Fibroblast of pulmonary artery (primary cell): ENCODE data around the gene CAST.
A peak's percentile ranks its signal among the peaks of the same experiment; 100 is the strongest.

Experiments
- DNase-seq: peaks from one replicate; pipeline ENCODE4 v3.0.0-alpha.2; 2010; ENCODE audit warnings: low read depth
- H3K4me3 ChIP-seq: replicated peaks from 2 replicates; pipeline ENCODE4 v1.5.1; 2011; ENCODE audit warnings: low read depth, mild to moderate bottlenecking, control low read depth, low read length, moderate library complexity
- TF ChIP-seq, protein P1 (sequence below): IDR thresholded peaks from 2 replicates; pipeline ENCODE4 v1.5.1; 2011; ENCODE audit warnings: mild to moderate bottlenecking, control low read depth, low read length, inconsistent platforms; ENCODE audit errors: missing control alignments

Gene CAST

DNA sequence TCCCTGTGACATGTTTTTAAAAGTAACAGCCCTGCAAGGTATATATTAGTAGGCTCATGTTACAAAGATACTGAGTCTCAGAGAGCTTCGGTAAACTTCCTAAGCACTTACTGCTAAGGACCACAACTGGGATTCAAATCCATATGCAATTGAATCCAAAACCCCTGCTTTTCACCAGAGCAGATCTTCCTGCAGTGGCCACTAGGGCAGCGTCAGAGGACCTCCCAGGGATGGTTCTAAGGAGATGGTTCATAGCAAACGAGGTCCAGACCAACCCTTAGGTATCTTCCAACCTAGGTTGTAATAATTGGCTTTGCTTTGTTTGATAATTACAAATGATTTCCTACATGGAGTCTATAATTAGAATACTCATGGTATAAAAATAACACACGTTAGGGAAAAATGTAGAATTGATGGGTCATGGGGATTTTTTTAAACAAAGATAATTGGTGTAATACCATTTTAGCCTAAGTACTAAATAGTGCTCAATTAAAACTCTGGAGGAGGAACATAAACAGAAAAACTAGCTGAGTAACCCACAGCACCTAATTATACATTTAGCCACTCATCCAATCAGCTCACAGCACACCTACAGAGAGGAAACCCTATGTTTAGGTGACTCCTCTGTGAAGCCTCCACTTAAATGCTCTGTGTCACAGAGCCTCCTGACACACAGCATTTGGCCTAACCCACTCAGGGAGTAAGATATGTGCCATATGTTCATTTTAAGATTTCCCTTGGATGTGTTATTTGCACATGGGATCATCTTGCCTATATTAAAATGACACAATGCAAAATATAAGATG, 10.0 kb upstream of the CAST start:
- H3K4me3 ChIP-seq, result no peak overlapping the region
- DNase-seq, result no peak
- TF ChIP-seq, protein P1, sequence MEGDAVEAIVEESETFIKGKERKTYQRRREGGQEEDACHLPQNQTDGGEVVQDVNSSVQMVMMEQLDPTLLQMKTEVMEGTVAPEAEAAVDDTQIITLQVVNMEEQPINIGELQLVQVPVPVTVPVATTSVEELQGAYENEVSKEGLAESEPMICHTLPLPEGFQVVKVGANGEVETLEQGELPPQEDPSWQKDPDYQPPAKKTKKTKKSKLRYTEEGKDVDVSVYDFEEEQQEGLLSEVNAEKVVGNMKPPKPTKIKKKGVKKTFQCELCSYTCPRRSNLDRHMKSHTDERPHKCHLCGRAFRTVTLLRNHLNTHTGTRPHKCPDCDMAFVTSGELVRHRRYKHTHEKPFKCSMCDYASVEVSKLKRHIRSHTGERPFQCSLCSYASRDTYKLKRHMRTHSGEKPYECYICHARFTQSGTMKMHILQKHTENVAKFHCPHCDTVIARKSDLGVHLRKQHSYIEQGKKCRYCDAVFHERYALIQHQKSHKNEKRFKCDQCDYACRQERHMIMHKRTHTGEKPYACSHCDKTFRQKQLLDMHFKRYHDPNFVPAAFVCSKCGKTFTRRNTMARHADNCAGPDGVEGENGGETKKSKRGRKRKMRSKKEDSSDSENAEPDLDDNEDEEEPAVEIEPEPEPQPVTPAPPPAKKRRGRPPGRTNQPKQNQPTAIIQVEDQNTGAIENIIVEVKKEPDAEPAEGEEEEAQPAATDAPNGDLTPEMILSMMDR, result peak; percentile 41

DNA sequence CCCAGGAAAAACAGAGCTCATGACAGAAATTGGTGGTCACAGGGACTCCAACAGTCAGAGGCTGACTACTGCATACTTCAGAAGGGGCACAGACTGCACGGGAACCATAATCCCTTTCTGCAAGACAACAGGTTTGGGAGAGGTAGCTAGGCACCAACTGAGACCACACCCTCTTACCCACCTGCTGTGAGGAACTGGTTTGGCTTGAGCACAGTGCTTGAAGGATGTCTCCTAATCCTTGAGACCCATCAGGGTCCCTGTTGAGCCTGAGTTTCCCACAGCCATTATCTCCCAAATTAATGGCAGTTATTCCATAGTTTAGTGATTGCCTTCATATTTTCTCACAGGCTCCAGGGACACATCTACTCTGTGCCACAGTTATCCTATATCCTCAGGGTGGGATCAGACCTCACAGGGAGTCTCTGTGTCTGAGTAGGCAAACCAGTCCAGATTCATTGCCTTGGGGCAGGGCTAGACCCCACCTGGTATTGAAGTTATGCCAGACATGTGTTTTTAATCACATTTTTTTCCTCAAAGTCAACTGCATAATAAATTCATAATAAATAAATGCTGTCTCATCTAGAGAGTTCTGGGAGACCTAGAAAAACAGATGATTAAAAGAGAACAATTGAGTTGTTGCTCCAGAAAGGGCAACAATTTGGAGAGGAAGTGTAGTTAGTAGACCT, 9.3 kb upstream of the CAST start:
- no peak for DNase-seq
- TF ChIP-seq, protein P1, result no peak
- H3K4me3 ChIP-seq, result no peak overlapping the region

DNA sequence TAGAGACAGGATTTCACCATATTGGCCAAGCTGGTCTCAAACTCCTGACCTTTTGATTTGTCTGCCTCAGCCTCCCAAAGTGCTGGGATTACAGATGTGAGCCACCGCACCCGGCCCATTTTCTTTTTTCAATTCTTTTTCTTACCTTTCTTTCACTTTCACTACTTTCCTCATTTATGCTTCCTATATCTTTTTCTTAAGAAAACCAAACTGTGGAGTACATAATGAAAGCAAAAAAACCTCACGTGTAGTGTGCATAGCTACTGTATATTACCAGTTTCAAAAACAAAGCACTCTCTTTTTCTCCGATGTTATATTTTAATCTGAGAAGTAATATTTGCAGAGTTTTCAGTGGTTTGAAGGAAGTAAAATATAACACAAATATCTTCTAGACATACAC, 8.0 kb upstream of the CAST start:
- no peak for DNase-seq
- TF ChIP-seq, protein P1, result no peak
- no peak overlapping the region for H3K4me3 ChIP-seq

DNA sequence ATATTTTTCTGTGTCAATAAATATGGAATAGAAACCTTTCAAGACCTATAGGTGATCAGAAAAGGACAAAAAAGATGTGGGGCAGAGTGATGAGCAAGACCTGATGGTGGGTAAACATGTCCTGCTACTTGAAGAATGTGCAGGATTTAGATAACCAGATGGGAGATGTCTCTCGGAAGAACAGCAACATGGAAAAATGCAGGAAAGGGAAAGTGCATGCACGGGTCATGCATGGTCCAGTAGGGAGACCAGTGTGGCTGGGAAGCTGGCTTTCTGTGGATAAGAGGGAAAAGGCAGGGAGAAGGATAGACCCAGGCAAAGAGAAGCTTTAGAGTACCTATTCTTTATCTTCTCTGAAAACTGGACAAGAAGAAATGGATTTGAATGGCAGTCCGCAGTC, 7.1 kb upstream of the CAST start:
- H3K4me3 ChIP-seq, result no peak overlapping the region
- TF ChIP-seq, protein P1, result no peak

DNA sequence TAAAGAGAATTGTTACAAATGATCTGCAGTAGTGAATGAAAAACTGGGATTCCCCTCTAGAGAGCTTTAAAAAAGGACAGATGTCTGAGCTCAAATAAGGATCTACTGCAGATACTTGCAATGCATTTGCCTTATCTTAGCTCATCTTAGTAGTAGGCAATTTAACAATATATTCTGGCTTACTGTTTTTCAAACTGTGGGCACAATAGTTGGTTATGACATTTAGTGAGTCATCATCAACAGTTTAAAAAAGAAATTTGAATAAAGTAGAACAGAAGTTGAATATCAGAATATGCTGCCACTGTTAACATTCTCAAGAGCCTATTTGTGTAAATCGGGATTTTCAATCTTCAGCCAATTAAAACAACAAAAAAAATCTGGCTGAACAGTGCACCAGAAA, 6.7 kb upstream of the CAST start:
- DNase-seq, result peak; percentile 43
- H3K4me3 ChIP-seq, result no peak overlapping the region
- TF ChIP-seq, protein P1, result no peak

More for the DNA sequence above, 7.1 kb upstream of the CAST start:
- no peak for DNase-seq

DNA sequence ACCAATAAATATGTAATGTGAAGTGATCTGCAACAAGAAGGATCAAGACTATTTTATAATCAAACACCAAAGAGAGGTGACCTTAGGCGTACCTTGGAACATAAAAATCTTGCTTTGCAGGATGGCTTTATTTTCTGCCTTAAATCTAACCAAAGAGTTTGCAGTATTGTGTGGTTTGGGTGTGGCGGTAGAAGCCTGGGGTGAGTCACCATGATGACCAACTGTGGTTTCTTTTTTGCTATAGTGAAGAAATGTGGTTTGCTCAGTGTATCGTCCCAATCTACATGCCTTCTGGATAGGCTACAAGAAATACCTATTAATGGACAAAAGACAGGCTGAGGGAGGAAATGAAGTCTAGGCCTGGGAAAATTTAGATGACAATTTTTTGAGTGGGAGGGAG, 5.1 kb upstream of the CAST start:
- H3K4me3 ChIP-seq, result no peak overlapping the region
- DNase-seq, result peak; percentile 88
- TF ChIP-seq, protein P1, result no peak
